HepG2 (cell line): ENCODE data around the gene CTPS2.

Experiments
- ATF5 ChIP-seq: sonication (generic); formaldehyde crosslinking; IDR thresholded peaks from 2 replicates; pipeline ENCODE4 v1.4.0; 2020; ENCODE audit warnings: mild to moderate bottlenecking, low read depth, missing genetic modification reagents
- CAMTA2 ChIP-seq: sonication (generic); formaldehyde crosslinking; IDR thresholded peaks from 2 replicates; pipeline ENCODE4 v1.4.0; 2020; ENCODE audit warnings: mild to moderate bottlenecking, missing genetic modification reagents, borderline replicate concordance
- CTCF ChIP-seq: sonication (generic); formaldehyde crosslinking; IDR thresholded peaks from 2 replicates; pipeline ENCODE4 v1.5.0; 2020; ENCODE audit warnings: mild to moderate bottlenecking, missing genetic modification reagents, moderate library complexity
- RARA ChIP-seq: IDR thresholded peaks from 2 replicates; pipeline ENCODE4 v1.6.1; 2016; ENCODE audit warnings: missing genetic modification reagents, missing compliant biosample characterization
- TAF1 ChIP-seq: sonication (generic); formaldehyde crosslinking; IDR thresholded peaks from 2 replicates; pipeline ENCODE4 v1.4.0; 2020; ENCODE audit warnings: missing genetic modification reagents
- ZFP36L2 ChIP-seq: sonication (generic); formaldehyde crosslinking; IDR thresholded peaks from 2 replicates; pipeline ENCODE4 v1.4.0; 2020; ENCODE audit warnings: missing genetic modification reagents
- ZNF749 ChIP-seq: sonication (generic); formaldehyde crosslinking; IDR thresholded peaks from 2 replicates; pipeline ENCODE4 v1.8.0; 2022; ENCODE audit warnings: mild to moderate bottlenecking, missing genetic modification reagents, moderate library complexity, borderline replicate concordance
- ZNF780A ChIP-seq: sonication (generic); formaldehyde crosslinking; IDR thresholded peaks from 2 replicates; pipeline ENCODE4 v1.8.0; 2022; ENCODE audit warnings: mild to moderate bottlenecking, missing genetic modification reagents, moderate library complexity
- TF ChIP-seq, protein P1 (sequence below): sonication (generic); formaldehyde crosslinking; IDR thresholded peaks from 2 replicates; pipeline ENCODE4 v1.8.1; 2023; ENCODE audit warnings: mild to moderate bottlenecking, missing genetic modification reagents, borderline replicate concordance
- TF ChIP-seq, protein P2 (sequence below): sonication (generic); formaldehyde crosslinking; IDR thresholded peaks from 2 replicates; pipeline ENCODE4 v1.8.1; 2022; ENCODE audit warnings: mild to moderate bottlenecking, missing genetic modification reagents
- TF ChIP-seq, protein P3 (sequence below): sonication (generic); formaldehyde crosslinking; conservative IDR thresholded peaks from 2 replicates; pipeline ENCODE4 v1.4.0; 2020; ENCODE audit warnings: missing genetic modification reagents

GRCh38 chrX:16567681-16568080 lies 144.8 kb downstream of the CTPS2 start:
- TF ChIP-seq CTCF (CRISPR knock-in tag) (no peak), ZNF749 (CRISPR knock-in tag) (no peak), ATF5 (CRISPR knock-in tag) (no peak), CAMTA2 (no peak), RARA (CRISPR knock-in tag) (no peak), ZFP36L2 (no peak), ZNF780A (no peak), TAF1 (CRISPR knock-in tag) (no peak)
- TF ChIP-seq, protein P1, sequence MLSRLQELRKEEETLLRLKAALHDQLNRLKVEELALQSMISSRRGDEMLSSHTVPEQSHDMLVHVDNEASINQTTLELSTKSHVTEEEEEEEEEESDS (CRISPR knock-in tag) = no peak
- TF ChIP-seq, protein P2, sequence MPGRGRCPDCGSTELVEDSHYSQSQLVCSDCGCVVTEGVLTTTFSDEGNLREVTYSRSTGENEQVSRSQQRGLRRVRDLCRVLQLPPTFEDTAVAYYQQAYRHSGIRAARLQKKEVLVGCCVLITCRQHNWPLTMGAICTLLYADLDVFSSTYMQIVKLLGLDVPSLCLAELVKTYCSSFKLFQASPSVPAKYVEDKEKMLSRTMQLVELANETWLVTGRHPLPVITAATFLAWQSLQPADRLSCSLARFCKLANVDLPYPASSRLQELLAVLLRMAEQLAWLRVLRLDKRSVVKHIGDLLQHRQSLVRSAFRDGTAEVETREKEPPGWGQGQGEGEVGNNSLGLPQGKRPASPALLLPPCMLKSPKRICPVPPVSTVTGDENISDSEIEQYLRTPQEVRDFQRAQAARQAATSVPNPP (CRISPR knock-in tag) = no peak
- TF ChIP-seq, protein P3, sequence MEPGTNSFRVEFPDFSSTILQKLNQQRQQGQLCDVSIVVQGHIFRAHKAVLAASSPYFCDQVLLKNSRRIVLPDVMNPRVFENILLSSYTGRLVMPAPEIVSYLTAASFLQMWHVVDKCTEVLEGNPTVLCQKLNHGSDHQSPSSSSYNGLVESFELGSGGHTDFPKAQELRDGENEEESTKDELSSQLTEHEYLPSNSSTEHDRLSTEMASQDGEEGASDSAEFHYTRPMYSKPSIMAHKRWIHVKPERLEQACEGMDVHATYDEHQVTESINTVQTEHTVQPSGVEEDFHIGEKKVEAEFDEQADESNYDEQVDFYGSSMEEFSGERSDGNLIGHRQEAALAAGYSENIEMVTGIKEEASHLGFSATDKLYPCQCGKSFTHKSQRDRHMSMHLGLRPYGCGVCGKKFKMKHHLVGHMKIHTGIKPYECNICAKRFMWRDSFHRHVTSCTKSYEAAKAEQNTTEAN (CRISPR knock-in tag) = no peak
